SK-N-MC (cell line): ENCODE measurements around the gene CC2D2B.

Source experiments
- EZH2 ChIP-seq: fragments of 200-600 bp; sonication (generic); IDR thresholded peaks from one replicate; pipeline ENCODE4 v1.6.1; 2017; ENCODE audit warnings: antibody characterized with exemption
- FOXP2 ChIP-seq: optimal IDR thresholded peaks from 2 replicates; pipeline ENCODE3; 2011; ENCODE audit warnings: mild to moderate bottlenecking, moderate library complexity; ENCODE audit not compliant: insufficient read depth; ENCODE audit errors: extremely low read length, control extremely low read depth
- POLR2AphosphoS5 ChIP-seq: IDR thresholded peaks from 2 replicates; pipeline ENCODE4 v1.6.1; 2012; ENCODE audit warnings: mild to moderate bottlenecking, low read depth, low read length, borderline replicate concordance

GRCh38 chr10:96077156-96077555 lies 169.4 kb downstream of the CC2D2B start:
- TF ChIP-seq EZH2 (no peak), POLR2AphosphoS5 (no peak), FOXP2 (no peak)
